NCI-H345 (cell line): ENCODE measurements around the gene TNKS2.
"Not testable (repeated sequence)": the region's sequence is repeated elsewhere in the genome, so short reads cannot be mapped to it uniquely, and the experiment has no call there.

Experiments
- DNase-seq: peaks from one replicate; lab custom pipeline; 2025; lab: John Stamatoyannopoulos, UW

TNKS2 gene

GRCh38 chr10:91865562-91866081 is 67.4 kb downstream of the TNKS2 start:
- DNase-seq = no peak

DNA sequence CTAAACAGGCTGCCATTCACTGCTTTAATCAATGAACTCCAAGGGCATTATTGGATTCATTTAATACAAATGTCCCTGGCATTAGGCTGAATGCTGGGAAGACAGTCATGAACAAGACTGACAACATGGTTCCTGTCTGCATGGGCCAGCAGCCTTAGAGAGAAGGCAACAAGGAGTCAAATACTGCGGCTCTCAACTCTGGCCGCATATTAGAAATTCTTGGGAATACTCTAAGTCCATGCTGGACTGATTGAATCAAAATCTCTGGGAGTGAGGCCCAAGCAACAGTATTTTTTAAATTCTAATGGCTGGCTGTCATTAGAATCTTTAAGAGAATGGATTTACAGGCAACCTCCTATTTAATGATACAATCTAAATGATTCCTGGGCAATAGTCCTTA is 76.9 kb downstream of the TNKS2 start:
- no peak for DNase-seq

GRCh38 chr10:91875779-91876178 is 77.6 kb downstream of the TNKS2 start:
- no peak for DNase-seq

DNA sequence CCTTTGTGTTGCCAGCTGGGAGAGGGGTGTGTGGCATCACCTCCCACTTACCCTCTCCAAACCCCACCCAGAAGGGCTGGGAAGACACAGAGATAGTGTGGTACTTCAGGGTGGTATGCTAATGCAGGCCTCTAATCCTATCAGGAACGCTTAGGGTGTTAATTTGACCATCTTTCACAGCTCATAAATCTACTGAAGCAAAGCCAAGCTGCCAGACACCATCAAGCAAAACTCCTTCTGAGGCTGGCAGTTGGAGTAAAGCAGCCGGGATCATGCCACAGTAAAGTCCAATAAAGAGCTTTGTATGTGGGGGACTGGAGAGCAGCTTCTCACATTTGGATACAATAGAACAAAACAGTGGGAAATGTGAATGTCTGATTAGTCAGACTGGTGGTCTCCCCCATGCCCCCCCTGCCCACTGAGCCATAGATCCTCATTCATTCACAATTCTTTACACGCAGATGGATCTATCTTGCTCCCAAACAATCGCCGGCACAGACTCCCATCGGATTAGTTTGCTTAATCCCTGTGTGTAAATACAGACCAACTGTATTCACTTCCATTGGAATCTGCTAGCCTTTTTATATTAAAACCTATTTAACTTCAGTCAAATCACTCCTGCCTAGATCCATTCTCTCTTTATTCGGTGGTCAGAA is 81.4 kb downstream of the TNKS2 start:
- DNase-seq = no peak

DNA sequence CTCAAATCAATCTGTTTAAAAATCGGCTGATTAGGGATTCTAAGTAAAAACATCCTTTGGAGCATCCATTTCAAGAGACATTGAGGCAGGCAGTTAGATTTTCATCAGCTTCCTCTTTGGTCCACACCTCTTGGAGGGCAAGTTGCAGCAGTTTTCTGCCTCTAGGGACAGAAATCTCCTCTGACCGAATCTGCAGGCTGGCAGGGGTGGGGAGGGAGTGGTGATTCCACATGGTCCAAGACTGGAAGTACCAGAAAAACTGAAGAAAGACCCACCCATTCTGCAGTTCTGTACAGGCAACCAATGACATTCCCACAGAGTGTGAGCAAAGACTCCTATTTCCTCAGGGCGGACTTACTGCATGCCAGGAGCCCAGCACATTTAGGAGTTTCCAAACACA is 82.1 kb downstream of the TNKS2 start:
- DNase-seq = no peak

- no peak for DNase-seq
These were observed 85.6 kb downstream of the TNKS2 start for GRCh38 chr10:91883549-91884444.

DNA sequence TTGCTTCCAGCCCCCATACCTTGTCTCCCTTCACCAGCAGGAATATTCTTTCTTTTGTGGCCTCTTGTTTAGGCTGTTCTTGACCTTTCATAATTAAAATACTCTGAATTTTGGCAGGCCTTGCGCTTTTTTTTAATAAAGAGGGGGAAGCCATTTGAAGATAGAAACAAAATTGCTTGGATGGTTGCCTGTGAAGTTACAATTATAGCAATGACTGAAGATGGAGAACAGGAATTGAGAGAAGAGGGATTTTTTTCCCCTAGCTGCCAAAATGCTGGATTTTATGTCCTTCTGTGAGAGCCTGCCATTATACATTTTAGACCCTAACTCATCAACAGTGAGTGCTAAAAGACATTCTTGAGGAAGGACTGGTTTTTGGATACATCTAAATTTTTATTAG is 86.3 kb downstream of the TNKS2 start:
- no peak for DNase-seq

- DNase-seq = no peak
These were observed 87.3 kb downstream of the TNKS2 start for GRCh38 chr10:91885362-91886079.

DNA sequence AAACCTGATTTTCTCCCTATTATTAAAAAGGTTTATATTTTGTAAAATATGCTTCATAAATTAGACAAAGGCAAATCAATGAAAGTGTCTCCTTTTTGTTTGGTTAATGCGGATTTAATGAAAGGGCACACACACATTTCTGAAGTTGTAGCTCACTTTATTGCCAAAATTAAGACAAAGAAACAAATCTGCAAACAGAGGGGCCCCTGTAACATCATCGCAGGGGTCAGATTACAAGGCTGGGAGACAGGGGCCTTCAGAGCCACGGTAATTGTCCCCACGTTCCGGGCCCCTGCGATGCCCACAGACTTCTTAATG is 88.7 kb downstream of the TNKS2 start:
- no peak for DNase-seq

DNA sequence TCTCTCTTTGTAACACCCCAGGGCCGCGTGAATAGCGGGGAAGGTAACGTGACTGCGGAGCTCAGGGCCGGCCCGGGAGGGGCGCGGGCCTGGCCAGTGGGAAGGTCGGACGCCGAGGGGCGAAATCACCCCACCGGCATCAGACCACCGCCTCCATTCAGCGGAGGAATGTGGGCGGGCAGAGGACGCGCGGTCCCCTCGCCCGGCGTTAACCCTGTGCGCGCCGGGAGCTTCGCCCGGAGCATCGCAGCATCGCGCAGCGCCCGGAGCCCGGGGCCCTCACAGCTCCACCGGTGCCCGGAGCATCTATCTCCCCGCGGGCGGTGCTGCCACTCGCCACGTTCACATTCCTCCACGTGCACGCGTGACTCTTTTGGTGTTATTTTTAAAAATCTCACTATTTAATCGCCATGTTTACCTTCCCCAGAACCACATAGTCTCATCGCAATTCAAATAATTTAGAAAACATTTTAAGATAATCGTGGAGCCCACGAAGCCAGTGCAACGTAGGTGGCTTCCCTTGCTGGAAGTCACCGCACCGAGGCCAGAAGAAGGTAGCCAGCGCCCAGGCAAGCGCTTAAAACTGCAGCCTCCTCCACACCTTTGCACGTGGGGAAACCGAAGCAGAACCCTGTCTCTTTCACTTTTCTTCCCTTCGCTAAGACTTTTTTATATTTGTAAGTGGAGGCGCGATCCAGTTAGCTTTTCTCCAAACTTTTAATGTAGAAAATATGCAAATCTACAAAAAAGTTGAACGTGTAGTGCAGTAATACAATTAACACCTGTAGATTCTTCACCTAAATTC is 89.2 kb downstream of the TNKS2 start:
- DNase-seq = peak; percentile 15

DNA sequence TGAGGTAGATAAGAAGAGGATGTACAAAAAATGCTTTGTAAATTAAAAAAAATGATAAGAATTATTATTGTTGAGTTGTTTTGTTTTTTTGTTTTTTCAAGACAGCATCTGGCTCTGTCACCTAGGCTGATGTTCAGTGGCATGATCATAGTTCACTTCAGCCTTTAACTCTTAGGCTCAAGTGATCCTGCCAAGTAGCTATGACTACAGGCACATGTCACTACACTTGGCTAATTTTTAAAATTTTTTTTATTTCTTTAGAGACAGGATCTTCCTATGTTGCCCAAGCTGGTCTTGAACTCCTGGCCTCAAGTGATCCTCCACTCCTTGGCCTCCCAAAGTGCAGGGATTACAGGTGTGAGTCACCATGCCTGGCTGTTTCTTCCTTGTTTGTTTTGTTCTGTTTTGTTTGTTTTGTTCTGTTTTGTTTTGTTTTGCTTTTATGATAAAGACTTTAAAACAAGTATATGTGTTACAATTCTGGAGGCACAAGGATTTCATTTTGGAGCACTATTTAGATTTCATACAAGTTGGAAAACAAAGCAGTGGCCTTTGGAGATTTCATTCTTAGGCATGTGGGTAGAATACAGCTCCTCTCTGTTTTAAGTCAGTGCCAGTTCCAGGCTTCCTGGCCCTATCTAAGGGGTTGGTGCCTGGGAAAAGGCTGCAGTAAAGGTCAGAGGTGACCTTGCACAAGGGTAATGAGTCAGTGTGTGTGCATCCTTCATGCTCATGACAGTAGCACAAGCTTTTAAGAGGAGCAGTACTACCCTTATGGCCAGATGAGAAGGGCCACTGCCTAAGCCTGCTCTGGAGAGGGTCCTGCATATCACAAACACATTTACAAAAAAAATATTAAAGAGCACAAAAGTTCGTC is 93.1 kb downstream of the TNKS2 start:
- DNase-seq = no peak

DNA sequence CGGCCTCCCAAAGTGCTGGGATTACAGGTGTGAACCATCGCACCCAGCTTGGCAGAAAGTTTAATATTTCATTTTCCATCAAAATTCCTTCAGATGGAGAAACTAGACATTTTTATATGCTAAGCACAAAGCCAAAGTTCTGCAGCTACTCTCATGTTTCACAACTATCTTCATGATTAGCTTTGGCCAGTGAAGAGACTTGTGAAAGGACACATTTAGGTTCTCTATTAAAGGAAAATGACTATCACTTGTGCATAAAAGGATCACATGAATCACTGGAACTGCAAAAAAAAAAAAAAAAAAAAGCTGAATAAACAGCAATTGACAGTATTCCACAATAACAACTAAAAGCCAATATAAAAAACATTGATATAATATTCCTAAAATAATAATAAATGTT is 94.8 kb downstream of the TNKS2 start:
- DNase-seq = no peak

GRCh38 chr10:91894261-91894685 is 96.0 kb downstream of the TNKS2 start:
- DNase-seq = not testable (repeated sequence)

DNA sequence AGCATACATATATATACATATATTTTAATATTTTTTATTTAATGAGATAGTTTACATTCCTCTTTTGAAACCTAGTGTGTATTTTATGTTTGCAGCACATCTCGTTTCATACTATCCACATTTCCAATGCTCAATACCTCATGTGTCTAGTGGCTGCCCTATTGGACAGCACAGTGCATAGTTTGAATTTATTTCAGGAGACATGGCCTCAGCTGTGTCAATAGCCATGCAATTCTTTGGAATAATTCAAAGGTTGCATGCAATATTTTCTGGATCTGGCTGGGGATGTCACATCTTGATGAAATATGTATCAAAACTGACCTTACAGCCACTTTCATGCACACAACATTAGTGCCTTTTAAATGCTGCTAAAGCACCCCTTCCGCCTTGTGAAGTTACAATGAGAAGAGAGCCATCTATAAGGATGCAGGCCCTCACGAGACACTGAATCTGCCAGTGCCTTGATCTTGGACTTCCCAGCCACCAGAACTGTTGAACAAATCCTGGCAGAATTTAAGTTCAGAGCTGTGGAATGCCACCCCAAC is 98.1 kb downstream of the TNKS2 start:
- DNase-seq = no peak

GRCh38 chr10:91897421-91897820 is 99.2 kb downstream of the TNKS2 start:
- no peak for DNase-seq

GRCh38 chr10:91901784-91902677 is 103.8 kb downstream of the TNKS2 start:
- no peak for DNase-seq

- DNase-seq = no peak
These were observed 108.9 kb downstream of the TNKS2 start for GRCh38 chr10:91907033-91907594.

- DNase-seq = peak; percentile 26
These were observed 109.7 kb downstream of the TNKS2 start for GRCh38 chr10:91907914-91908336.
